ENCODE measurements around the gene SMG6.

Gene SMG6

DNA sequence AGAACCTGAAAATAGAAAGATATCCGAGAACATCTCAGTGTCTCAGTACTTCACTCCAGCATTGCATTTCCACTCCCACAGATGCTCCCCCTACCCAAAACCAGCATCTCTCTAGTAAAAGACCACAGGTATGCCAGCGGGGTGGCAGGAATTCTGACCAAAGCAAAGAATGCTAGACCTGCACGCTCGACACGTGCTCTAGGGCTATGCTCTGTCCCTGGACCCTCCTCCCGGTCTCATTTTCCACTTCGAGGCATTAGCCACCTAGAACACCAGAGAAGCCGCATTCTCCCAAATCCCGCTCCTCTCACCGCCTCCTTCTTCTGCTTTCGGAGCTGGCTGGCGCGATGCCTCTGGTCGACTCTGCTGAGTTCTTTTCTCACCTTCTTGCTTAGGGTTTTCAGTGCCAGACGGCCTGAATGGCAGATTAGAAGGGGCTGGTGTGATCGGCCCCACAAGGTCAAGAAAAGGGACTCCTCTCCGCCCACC, 32.2 kb upstream of the SMG6 start:
- TF ChIP-seq CREB1 (IDR thresholded peaks at IDR 0.05; ENCODE audit: low read depth) (no peak), TAF1 (IDR thresholded peaks at IDR 0.05; ENCODE audit: low read depth) (no peak), RAD21 (IDR thresholded peaks at IDR 0.05; ENCODE audit: low read depth) (no peak)

- TF ChIP-seq CREB1 (IDR thresholded peaks at IDR 0.05; ENCODE audit: low read depth) (no peak), USF1 (IDR thresholded peaks at IDR 0.05) (no peak), TEAD4 (IDR thresholded peaks at IDR 0.05) (no peak), CEBPB (IDR thresholded peaks at IDR 0.05) (no peak), EP300 (IDR thresholded peaks at IDR 0.05; ENCODE audit: borderline replicate concordance) (no peak), FOXM1 (IDR thresholded peaks at IDR 0.05; ENCODE audit: borderline replicate concordance, low read depth) (no peak), MAX (IDR thresholded peaks at IDR 0.05) (no peak), EGR1 (IDR thresholded peaks at IDR 0.05) (no peak), RAD21 (IDR thresholded peaks at IDR 0.05; ENCODE audit: low read depth) (no peak), REST (IDR thresholded peaks at IDR 0.05; ENCODE audit: low read depth) (no peak), TCF12 (IDR thresholded peaks at IDR 0.05; ENCODE audit: low read depth) (no peak), ZBTB7A (IDR thresholded peaks at IDR 0.05; ENCODE audit: low read depth) (no peak), NFIC (IDR thresholded peaks at IDR 0.05) (no peak), TAF1 (IDR thresholded peaks at IDR 0.05; ENCODE audit: low read depth) (no peak), YY1 (IDR thresholded peaks at IDR 0.05; ENCODE audit: low read depth) (no peak)
Observed at GRCh38 chr17:2331303-2331702, 27.7 kb upstream of the SMG6 start.

GRCh38 chr17:2323629-2324314, 20.2 kb upstream of the SMG6 start:
- TF ChIP-seq CREB1 (IDR thresholded peaks at IDR 0.05; ENCODE audit: low read depth) (no peak), USF1 (IDR thresholded peaks at IDR 0.05) (no peak), ZBTB7A (IDR thresholded peaks at IDR 0.05; ENCODE audit: low read depth) (no peak), CEBPB (IDR thresholded peaks at IDR 0.05) (no peak), EGR1 (IDR thresholded peaks at IDR 0.05) (no peak), FOXM1 (IDR thresholded peaks at IDR 0.05; ENCODE audit: borderline replicate concordance, low read depth) (no peak), TEAD4 (IDR thresholded peaks at IDR 0.05) (no peak), REST (IDR thresholded peaks at IDR 0.05; ENCODE audit: low read depth) (no peak), MAX (IDR thresholded peaks at IDR 0.05) (no peak), EP300 (IDR thresholded peaks at IDR 0.05; ENCODE audit: borderline replicate concordance) (no peak)

- TF ChIP-seq TCF12 (IDR thresholded peaks at IDR 0.05; ENCODE audit: low read depth) (no peak), TEAD4 (IDR thresholded peaks at IDR 0.05) (no peak)
Observed at GRCh38 chr17:2321399-2321798, 17.8 kb upstream of the SMG6 start.

- no peak for TF ChIP-seq CREB1 (IDR thresholded peaks at IDR 0.05; ENCODE audit: low read depth)
- no peak for TF ChIP-seq FOXM1 (IDR thresholded peaks at IDR 0.05; ENCODE audit: borderline replicate concordance, low read depth)
- no peak for TF ChIP-seq REST (IDR thresholded peaks at IDR 0.05; ENCODE audit: low read depth)
- TF ChIP-seq TCF12 (IDR thresholded peaks at IDR 0.05; ENCODE audit: low read depth), result no peak
Observed at GRCh38 chr17:2319051-2319450, 15.5 kb upstream of the SMG6 start.

Data from Ishikawa (cell line).